Activated CD4-positive, alpha-beta T cell treated with anti-CD3 and anti-CD28 coated beads for 4 hours (primary cell): ENCODE results near the gene ALCAM.

Experiments used
- DNase-seq, 2 donors: peaks; one replicate each; pipeline ENCODE4 v3.0.0-alpha.2; 2020

ALCAM gene

DNA sequence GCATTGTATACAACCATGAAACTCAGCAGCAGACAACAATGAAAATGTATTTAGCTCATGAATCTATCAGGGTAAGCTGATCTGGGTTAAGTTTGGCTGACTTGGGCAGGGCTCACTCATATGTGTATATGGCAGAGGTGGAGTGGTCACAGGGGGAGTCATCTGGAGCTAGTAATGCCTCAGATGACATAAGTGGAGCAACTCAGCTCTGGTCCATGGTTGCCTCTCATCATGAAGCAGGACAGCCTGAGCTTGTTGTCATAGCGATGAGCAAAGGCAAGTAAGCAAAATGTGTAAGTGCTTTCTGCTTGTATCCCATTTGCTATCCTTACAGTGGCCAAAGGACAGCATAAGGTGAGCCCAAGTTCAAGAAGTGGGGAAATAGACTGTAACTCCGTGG lies 64.5 kb downstream of the ALCAM start:
- no peak for DNase-seq

DNA sequence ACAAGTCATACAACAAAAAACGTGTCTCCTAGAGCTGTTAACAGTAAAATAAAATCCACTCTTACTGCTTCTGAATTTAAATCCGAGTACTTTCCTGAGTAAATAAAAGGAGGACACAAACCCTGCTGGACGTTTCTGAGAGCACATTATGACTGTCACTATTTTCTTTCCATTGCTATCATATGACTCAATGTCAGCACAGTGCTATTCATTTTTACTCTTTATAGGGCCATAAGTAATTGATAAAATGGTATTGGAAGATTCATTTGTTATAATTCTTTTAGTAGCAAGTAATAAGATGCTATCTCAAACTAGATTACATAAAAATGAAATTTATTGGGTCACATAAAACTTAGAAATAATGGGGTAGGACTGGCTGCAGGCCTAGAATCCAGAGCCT lies 68.6 kb downstream of the ALCAM start:
- DNase-seq: no peak

DNA sequence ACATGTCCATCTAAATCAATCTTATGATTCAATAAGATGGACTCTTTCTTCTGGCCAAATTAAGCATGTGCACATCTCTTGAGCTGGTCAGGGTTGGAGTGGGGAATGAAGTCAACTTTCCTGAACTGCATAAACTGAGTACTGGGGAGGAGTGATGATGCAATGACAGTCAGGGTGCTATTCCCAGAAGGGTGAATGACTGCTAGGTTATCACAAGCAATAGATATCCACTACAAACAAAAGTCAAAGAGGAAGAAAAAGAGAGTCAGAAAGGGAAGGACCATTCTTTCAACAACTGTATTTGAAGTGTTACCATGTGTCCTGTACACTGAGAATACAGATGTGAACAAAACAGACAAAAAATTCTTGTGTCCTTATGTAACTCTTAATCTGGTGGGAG lies 70.0 kb downstream of the ALCAM start:
- no peak for DNase-seq

DNA sequence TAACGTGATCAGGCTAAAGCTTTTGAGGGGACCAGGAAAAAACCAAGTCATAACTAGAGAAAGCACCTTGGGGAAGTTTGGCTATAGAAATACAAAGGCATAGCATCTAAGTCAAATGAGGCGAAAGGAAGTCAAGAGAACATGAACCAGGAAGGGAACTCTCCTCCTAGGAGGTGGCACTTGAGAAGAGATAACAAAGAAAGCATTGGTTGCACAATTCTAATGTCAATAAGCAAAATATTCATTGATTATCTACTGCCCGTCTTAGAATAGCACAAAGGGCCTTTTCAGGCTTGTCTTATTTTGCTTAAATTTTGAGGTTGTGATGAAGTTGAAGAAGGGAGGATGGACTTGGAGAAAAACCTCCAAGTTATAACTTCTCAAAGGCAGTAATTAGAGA lies 73.4 kb downstream of the ALCAM start:
- DNase-seq: no peak

- no peak for DNase-seq
These were observed 78.0 kb downstream of the ALCAM start for GRCh38 chr3:105444725-105445124.

- no peak for DNase-seq
These were observed 81.8 kb downstream of the ALCAM start for GRCh38 chr3:105448338-105448982.

DNA sequence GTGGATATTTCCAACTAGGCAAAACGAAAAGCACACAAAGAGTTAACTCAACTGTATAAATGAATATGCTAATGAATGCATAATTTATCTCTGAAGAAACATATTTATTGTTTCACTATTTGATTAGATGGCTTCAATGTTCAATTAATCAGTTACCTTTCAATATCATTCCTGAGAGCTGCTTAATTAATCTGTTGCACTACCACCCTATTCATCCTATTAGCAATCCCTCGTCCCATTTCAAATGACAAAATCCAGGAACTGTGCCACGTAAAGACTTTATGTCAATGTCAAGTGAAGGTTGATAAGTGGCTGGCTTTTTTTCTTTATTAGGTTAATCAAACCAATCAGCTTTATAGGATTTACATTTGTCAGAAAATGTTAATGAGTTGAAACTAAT lies 82.7 kb downstream of the ALCAM start:
- no peak for DNase-seq

GRCh38 chr3:105456017-105456416 lies 89.3 kb downstream of the ALCAM start:
- DNase-seq: no peak

DNA sequence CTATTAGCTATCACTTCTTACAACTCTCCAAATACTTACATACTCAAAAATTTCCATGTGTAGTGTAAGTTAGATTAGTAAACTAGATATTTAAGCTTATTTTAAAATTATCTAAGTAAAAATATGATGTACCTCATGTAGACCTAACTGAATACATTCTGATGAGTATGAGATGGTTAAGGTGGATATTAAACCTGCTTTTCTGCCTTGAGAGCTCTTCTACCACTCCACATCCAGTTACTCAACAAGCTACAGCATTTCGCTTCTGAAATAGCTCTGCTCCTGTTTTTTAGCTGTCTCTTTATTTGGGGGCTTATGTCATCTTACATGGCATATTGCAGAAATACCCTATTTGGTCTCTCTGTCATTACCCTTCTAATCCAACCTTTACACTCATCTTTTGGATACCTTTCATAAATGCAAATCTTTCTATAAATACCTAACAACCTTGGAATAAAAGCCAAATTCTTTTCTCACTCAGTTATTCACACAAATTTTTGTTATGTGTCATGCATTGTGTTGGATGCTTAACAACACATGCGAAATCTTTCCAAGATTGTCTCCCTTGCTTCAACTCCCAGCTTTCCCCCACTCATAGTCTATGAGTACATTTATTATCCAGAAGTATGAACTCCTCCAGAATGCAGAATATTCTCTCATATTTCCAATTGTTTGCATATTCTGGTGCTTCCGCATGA lies 92.0 kb downstream of the ALCAM start:
- DNase-seq: no peak

DNA sequence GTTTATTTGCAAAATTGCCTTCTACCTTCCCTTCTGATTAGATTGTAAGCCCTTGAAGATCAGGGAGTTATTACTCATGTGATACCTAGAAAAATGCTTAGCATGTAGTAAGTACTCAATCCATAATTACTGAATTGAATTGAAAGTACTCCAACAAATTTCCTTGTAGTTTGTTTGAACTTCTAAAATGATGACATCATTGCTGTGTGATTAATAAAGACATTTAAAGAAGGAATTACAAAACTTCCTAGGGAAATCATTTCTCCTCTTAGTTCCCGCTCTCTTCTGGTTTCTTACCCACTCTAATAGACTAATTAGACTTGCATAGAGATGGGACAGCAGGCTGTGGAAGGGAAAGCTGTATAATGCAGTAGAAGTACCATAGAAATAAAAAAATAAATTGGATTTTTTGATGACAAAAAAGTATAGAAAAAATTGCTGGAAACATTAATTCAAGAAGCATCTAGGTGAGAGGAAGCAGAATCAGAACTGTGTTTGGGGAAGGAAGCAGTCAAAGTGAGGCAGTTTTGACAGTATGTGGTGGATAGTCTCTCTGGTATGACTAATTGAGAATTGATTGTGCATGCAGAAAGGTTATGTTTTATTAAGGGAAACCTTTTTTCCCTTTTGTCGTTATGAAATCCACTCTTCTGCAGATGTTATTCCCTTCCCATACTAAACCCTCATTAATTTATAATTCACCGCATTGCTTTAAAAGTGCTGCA lies 93.0 kb downstream of the ALCAM start:
- no peak for DNase-seq

- no peak for DNase-seq
These were observed 96.9 kb downstream of the ALCAM start for GRCh38 chr3:105463620-105464019.

- DNase-seq: no peak
These were observed 98.6 kb downstream of the ALCAM start for GRCh38 chr3:105465251-105465853.

GRCh38 chr3:105466072-105466471 lies 99.4 kb downstream of the ALCAM start:
- DNase-seq: no peak

- DNase-seq: no peak
These were observed 100.0 kb downstream of the ALCAM start for GRCh38 chr3:105466495-105467404.

- no peak for DNase-seq
These were observed 104.1 kb downstream of the ALCAM start for GRCh38 chr3:105470851-105471250.

DNA sequence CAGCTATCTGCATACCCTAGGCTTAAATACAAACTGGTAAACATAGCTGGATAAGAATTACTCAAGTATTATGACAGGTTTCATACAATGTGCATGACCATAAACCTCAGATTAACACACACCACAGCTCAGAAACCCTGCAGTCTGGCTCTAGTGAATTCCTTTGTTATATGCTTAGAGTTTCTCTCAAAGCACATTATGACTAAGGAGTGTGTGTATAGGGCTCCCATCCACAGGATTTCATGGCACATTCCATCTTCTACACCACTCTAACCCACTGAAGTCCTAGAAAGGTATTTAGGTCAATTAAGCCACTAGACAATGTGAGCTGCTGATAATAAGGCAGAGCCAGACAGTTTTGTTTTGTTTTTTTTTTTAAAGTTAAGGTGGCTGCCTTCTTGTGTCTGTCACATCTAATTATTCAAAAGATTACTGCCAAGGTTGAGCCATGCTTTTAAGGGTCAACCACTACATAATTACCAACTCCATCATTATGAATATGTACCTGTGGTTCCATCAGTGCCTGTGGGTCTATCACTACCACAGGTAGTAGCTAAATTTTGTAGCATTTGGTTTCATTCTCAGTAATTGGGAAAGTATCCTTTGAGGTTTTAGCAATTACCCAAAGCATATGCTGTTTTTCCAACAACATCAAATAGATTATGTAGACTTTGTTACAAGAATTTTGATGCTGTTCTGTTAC lies 107.0 kb downstream of the ALCAM start:
- no peak for DNase-seq

DNA sequence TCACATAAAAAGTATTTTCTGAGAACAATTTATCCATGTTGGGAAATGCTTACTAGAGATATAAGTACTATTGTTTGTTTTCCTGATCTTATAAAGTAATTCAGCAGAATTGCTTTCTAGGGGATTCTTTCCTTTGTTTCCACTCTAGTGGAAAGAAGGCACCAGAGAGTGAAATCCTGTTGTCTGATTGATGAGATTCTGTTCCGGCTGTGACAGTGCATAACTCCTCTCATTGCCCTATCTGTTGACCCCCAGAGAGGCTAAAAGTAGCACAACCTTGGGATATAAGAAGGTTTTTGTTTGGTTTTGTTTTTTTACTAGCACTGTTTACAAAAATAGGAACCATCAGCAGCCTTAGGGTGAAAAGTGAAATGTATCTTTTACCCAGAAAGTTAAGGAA lies 114.1 kb downstream of the ALCAM start:
- DNase-seq: no peak

DNA sequence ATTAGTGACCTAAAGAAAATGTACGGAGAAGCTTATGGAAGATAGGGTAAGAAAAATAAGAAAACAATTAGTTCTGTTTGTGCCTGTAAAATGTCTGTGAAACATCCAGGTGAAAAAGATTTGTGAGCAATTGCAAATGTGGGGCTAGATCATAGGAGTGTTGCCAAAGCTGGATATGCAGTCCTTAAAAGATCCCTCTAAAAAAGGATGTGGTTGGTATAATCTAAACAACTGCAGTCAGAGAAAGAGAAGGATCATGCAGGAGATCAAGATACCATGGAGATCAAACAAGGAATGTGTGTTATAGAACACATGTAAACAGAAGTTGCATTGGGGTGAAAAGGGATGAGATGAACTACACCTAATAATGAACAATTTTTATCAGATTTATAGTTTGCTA lies 116.8 kb downstream of the ALCAM start:
- no peak for DNase-seq

DNA sequence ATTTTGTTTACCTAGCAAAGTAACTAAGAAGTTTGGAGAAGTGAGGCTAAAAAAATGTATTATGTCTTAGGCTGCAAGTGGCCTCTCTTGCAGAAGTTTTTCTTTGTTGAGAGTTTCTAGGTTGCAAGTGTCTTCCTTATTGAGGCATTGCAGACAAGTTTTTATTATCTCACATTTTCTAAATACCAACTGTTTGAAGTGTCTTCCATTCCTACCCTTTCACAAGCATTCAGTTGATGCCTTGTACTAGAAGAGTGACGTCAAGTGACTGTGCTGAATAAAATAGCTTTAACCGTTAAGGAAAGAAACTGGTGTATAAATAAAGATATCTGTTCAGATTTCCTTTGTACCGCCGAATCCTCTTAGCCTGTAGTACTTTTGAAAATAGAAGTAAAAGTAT lies 123.3 kb downstream of the ALCAM start:
- DNase-seq: no peak

DNA sequence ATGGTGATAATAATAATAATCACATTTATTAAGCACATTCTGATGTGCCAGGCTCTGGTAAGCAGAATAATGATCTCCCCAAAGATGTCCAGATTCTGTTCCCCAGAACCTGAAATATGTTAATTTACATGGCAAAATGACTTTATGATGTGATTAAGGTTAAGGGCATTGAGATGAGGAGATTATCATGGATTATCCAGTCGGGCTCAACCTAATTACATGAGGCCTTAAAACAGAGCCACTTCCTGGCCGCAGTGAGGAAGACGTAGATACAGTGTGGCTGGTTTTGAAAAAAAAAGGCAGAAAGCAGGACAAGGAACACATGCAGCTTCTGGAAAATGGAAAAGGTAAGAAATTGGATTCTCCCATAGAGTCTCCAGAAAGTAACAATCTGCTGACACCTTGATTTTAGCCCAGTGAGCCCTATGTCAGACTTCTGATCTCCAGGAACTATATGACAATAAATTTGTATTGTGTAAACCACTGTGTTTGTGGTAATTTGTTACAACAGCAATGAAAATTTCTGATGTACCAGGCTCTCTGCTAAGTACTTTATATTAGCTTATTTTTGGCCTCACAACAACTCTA lies 126.7 kb downstream of the ALCAM start:
- DNase-seq: no peak

- DNase-seq: no peak
These were observed 128.3 kb downstream of the ALCAM start for GRCh38 chr3:105495021-105495420.

DNA sequence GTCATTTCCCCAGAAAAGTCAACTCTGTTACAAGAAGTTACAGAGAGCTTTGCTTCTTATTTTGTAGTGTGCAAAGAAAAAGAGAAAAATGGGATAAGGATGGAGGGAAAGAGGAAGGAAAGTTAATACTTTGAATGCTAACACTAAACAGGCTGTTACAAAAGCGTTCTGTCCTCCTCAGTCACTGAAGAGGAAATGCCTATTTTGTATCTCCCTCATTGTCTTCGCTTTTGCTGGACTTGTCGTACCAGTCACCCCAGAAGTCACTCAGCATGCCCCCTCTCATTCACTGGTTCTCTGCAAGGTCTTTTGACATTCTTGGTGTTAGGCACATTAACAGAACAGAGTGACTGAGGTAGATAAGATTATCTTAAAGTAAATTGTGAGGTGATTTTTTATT lies 129.6 kb downstream of the ALCAM start:
- DNase-seq: no peak
